ENCODE results near the gene ZNRF1. TPM values are rescaled to one million over a fixed set of nuclear protein-coding genes. Genes with fewer than 3 reads are reported as not detected.
A peak's percentile ranks its signal among the peaks of the same experiment; 100 is the strongest.
"Not testable (repeated sequence)": the region's sequence is repeated elsewhere in the genome, so short reads cannot be mapped to it uniquely, and the experiment has no call there.

Gene ZNRF1
- total and polyA plus RNA-seq, 11 donors = 12.8 to 43.3 (median 23.2) TPM

DNA sequence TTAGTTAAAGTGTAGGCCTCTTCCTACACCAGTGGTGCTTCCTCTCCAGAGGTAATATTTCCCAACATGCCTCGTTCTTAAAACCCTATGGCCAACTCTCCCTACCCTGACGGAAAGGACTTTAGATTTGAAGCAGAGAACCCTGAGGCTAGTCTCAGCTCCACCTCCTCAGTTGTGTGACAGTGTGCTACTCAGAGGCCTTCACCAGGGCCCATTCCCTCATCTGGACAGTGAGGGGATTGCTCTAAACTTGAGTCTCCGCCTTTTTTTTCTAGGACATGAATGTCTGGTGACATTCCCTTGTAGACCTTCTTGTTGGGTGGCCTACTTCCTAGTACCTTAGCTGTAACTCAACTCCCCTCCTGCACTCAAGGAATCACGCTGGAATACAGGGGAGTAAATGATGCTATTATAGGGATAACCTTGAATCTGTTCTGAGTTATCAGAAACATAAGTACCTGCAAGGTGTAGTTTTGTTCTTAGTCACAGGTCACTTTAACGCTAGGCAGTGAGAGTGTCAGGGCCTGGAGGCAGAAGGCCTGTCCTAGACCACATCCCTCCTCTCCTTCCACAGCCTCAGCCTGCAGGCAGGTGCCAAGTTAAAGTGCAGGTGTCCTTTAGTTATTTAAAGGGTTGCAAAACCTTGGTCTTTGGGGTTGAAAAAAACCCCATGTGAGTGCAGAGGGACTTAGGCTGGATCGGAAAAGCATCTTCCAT lies 90.8 kb downstream of the ZNRF1 start:
- H3K36me3 ChIP-seq = peaks cover 0 to 12% (median 4%) of the 10 kb centered on the region in 9 donors
- TF ChIP-seq POLR2A (IDR thresholded peaks at IDR 0.05) = no peak
- TF ChIP-seq, protein P1, sequence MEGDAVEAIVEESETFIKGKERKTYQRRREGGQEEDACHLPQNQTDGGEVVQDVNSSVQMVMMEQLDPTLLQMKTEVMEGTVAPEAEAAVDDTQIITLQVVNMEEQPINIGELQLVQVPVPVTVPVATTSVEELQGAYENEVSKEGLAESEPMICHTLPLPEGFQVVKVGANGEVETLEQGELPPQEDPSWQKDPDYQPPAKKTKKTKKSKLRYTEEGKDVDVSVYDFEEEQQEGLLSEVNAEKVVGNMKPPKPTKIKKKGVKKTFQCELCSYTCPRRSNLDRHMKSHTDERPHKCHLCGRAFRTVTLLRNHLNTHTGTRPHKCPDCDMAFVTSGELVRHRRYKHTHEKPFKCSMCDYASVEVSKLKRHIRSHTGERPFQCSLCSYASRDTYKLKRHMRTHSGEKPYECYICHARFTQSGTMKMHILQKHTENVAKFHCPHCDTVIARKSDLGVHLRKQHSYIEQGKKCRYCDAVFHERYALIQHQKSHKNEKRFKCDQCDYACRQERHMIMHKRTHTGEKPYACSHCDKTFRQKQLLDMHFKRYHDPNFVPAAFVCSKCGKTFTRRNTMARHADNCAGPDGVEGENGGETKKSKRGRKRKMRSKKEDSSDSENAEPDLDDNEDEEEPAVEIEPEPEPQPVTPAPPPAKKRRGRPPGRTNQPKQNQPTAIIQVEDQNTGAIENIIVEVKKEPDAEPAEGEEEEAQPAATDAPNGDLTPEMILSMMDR (IDR thresholded peaks at IDR 0.05) = no peak
- no peaks in the 10 kb centered on the region for H3K27me3 ChIP-seq
- H3K4me1 ChIP-seq = peaks cover 5 to 49% (median 33%) of the 10 kb centered on the region in 12 donors
- H3K4me3 ChIP-seq = no peak overlapping the region
- 75 to 79% (median 77%) methylated on average over 6 of the region's 6 CpGs for WGBS, 4 donors
- H3K27ac ChIP-seq = peak overlapping the region in 1 of 12 donors; percentile 70
- no peaks in the 10 kb centered on the region for H3K9me3 ChIP-seq
- intact Hi-C loops (cut with DNase I) = loop anchor here in 1 of 10 donors (5.0 kb wide), 1 partner anchor 37 kb away; no protein-coding TSS in a partner anchor
- no peak for ATAC-seq
- no peak for DNase-seq

DNA sequence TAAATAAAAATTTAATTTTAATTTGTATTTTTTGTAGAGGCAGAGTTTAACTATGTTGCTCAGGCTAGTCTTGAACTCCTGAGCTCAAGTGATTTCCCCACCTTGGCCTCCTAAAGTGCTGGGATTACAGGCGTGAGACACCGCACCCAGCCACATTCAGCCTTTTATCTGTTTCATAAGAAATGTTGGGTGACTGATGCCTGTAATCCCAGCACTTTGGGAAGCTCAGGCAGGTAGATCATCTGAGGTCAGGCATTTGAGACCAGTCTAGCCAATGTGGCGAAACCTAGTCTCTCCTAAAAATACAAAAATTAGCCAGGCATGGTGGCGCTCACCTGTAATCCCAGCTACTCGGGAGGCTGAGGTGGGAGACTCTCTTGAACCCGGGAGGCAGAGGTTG lies 92.1 kb downstream of the ZNRF1 start:
- DNase-seq; H3K9me3 ChIP-seq; H3K27ac ChIP-seq; intact Hi-C loops (cut with DNase I); H3K27me3 ChIP-seq; H3K4me3 ChIP-seq; ATAC-seq: not testable (repeated sequence)
- peaks cover 0 to 20% (median 14%) of the 10 kb centered on the region in 9 donors for H3K36me3 ChIP-seq
- H3K4me1 ChIP-seq = peaks cover 5 to 49% (median 33%) of the 10 kb centered on the region in 12 donors
- WGBS, 4 donors = 78 to 89% (median 83%) methylated on average over 6 of the region's 6 CpGs

DNA sequence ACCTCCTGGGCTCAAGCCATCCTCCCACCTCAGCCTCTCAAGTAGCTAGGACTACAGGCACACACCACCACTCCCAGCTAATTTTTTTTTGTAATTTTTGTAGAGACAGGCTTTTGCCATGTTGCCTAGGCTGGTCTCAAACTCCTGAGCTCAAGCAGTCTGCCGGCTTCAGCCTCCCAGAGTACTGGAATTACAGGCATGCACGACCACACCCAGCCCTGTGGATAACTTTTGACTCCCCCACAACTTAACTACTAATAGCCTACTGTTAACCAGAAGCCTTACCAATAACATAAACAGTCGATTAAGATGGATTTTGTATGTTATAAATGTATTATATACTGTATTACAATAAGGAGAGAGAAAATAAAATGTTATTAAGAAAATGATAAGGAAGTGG lies 92.8 kb downstream of the ZNRF1 start:
- ATAC-seq; H3K4me3 ChIP-seq; H3K27ac ChIP-seq; H3K27me3 ChIP-seq; intact Hi-C loops (cut with DNase I); H3K9me3 ChIP-seq: not testable (repeated sequence)
- H3K4me1 ChIP-seq = peaks cover 5 to 45% (median 31%) of the 10 kb centered on the region in 12 donors
- WGBS, 4 donors = 52 to 59% (median 56%) methylated on average over 3 of the region's 3 CpGs
- H3K36me3 ChIP-seq = peaks cover 0 to 20% (median 14%) of the 10 kb centered on the region in 9 donors
- peak in 1 of 5 donors; percentile 17 for DNase-seq

DNA sequence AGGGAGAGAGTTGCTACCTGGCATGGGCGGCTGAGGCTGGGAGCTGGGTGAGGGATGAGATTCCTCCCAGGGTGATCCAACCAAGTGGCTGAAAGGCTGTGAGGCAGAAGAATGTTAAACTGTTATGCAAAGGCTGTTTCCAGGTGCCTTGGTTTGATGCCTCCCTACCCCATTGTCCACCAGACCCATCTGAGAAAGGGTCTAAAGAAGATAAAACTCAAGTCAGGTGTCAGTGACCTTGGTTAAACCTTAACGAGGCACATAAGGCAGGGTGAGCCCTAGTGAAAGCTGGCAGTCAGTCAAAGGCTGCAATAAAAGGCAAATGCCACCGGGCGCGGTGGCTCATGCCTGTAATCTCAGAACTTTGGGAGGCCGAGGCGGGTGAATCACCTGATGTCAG lies 94.0 kb downstream of the ZNRF1 start:
- TF ChIP-seq, protein P1 (IDR thresholded peaks at IDR 0.05) = no peak
- no peak for TF ChIP-seq POLR2A (IDR thresholded peaks at IDR 0.05)
- Histone ChIP-seq H3K36me3 (peaks cover 0 to 20% (median 14%) of the 10 kb centered on the region in 9 donors), H3K27ac (peak overlapping the region in 2 of 12 donors; percentile 19 to 21), H3K4me1 (peaks cover 5 to 37% (median 20%) of the 10 kb centered on the region in 12 donors), H3K9me3 (no peaks in the 10 kb centered on the region), H3K27me3 (no peaks in the 10 kb centered on the region), H3K4me3 (no peak overlapping the region)
- ATAC-seq (peak in 2 of 4 donors; percentile 38 to 40), DNase-seq (peak in 1 of 5 donors; percentile 49)
- WGBS, 4 donors = 49 to 56% (median 51%) methylated on average over 7 of the region's 7 CpGs
- intact Hi-C loops (cut with DNase I) = no loop called here

DNA sequence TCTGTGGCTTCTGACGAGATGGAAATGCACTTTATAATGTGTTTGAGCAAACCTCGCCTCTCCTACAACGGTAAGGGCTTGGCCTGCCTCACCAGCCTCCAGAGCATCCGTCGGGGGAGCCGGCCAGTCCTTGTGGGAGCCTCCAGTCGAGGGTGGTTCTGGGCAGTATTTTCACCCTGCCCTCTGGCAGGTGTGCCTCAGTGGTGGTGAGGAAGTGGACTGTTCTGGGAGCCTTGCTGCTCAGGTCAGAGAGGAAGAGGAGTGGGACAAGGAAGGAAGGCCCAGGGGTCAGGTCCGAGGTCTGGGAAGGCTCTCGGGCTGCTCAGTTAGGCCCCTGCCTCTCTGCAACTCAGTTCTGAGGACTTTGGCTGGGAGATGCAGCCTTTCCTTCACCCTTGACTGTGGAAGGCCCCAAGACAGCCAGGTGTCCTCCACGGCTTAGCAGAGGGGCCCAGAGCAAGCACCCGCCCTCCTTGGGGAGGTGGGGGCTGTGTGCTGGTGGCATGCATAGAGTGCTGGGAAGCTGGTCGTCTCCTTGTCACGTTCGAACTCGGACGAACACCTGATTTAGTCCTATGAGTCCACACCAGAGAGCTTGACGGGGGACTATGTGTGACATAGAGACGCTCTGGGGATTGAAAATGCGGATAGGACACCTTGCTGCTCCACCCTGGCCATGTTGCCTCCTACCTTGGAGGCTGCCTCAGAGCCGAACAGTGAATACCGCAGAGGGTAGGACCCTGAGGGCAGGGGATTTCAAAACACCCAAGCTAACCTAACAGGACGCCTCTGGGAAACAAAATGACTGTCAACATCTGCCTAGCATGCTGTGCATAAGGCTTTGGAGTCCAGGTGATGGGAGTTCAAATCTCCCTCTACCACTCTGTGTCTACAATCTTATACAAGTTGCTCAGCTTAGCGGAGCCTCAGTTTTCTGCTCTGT lies 95.0 kb downstream of the ZNRF1 start:
- H3K4me1 ChIP-seq = peaks cover 3 to 37% (median 19%) of the 10 kb centered on the region in 12 donors
- intact Hi-C loops (cut with DNase I) = no loop called here
- peaks cover 0 to 20% (median 14%) of the 10 kb centered on the region in 9 donors for H3K36me3 ChIP-seq
- H3K9me3 ChIP-seq = no peaks in the 10 kb centered on the region
- no peak for ATAC-seq
- no peak for TF ChIP-seq POLR2A (IDR thresholded peaks at IDR 0.05)
- TF ChIP-seq, protein P1 (IDR thresholded peaks at IDR 0.05) = no peak
- H3K4me3 ChIP-seq = no peak overlapping the region
- no peak overlapping the region for H3K27ac ChIP-seq
- WGBS, 4 donors = 90 to 95% (median 94%) methylated on average over 20 to 23 of the region's 23 CpGs
- no peaks in the 10 kb centered on the region for H3K27me3 ChIP-seq
- DNase-seq = peak in 1 of 5 donors; percentile 6

Data from heart left ventricle (tissue), 16 donors.